Peyer's patch (tissue), 4 donors: ENCODE data around the gene EFNA2.
A peak's percentile ranks its signal among the peaks of the same experiment; 100 is the strongest.

Experiments used
- POLR2A ChIP-seq, 2 donors: fragments of 450-650 bp; IDR thresholded peaks; one replicate each; pipeline ENCODE4 v1.5.1; 2017; ENCODE audit warnings: antibody characterized with exemption in 2 of 2, mild to moderate bottlenecking in 2 of 2, moderate library complexity in 2 of 2
- TF ChIP-seq, protein P1 (sequence below), 6 experiments: fragments of 450-650 bp in 4 of 6; fragments of 200-600 bp in 2 of 6; sonication (generic) in 1 of 6; IDR thresholded peaks; one replicate each; pipeline ENCODE4 v1.5.1; 2017 to 2019; ENCODE audit warnings: antibody characterized with exemption in 6 of 6, mild to moderate bottlenecking in 3 of 6, moderate library complexity in 1 of 6

DNA sequence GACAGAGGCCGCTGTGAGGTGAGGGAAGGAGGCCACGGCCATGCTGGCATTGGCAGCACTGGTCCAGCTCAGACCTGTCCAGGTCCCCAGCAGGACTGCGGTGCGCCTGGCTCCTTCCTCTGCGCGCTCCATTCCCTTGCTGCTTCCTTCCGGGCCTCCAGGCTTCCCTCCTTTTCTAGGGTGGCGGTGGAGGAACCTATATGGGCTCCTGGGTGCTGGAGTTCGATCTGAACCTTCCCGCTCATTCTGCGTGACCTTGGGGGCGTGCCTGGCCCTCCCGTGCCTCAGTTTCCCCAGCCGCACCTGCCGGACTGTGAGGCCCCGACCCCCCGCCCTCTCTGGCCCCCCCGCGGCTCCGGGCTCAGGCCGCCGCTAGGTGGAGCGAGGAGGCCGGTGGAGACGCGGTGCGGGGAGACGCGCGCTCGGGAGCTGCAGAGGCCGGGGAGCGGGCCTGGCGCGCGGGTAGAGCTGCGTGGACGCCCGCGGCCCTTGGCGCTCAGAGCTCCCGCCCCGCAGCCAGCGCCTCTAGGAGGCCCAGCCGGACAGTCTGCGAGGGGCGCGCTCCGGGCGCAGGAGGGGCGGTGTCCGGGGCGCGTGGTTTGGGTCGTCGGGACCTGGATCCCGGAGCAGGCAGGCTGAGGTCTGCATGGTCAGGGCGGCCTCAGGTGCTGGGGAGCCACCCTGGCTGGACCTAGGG, 29.9 kb downstream of the EFNA2 start:
- TF ChIP-seq, protein P1, sequence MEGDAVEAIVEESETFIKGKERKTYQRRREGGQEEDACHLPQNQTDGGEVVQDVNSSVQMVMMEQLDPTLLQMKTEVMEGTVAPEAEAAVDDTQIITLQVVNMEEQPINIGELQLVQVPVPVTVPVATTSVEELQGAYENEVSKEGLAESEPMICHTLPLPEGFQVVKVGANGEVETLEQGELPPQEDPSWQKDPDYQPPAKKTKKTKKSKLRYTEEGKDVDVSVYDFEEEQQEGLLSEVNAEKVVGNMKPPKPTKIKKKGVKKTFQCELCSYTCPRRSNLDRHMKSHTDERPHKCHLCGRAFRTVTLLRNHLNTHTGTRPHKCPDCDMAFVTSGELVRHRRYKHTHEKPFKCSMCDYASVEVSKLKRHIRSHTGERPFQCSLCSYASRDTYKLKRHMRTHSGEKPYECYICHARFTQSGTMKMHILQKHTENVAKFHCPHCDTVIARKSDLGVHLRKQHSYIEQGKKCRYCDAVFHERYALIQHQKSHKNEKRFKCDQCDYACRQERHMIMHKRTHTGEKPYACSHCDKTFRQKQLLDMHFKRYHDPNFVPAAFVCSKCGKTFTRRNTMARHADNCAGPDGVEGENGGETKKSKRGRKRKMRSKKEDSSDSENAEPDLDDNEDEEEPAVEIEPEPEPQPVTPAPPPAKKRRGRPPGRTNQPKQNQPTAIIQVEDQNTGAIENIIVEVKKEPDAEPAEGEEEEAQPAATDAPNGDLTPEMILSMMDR (IDR thresholded peaks at IDR 0.05) = peak; percentile 11 to 70 (median 59)
- TF ChIP-seq POLR2A (IDR thresholded peaks at IDR 0.05) = no peak
